Loucy (cell line): ENCODE data around the gene DHRS4L2.
A peak's percentile ranks its signal among the peaks of the same experiment; 100 is the strongest.
"Not testable (repeated sequence)": the region's sequence is repeated elsewhere in the genome, so short reads cannot be mapped to it uniquely, and the experiment has no call there.

Source experiments
- CTCF ChIP-seq: fragments of 200-600 bp; sonication (generic); conservative IDR thresholded peaks from 2 replicates; pipeline ENCODE4 v1.5.1; 2014; ENCODE audit warnings: mild to moderate bottlenecking, antibody characterized with exemption, low read length
- EZH2phosphoT487 ChIP-seq: fragments of 200-600 bp; IDR thresholded peaks from 2 replicates; pipeline ENCODE4 v1.6.1; 2018; ENCODE audit warnings: antibody characterized with exemption, mild to moderate bottlenecking, moderate library complexity, borderline replicate concordance

DNA sequence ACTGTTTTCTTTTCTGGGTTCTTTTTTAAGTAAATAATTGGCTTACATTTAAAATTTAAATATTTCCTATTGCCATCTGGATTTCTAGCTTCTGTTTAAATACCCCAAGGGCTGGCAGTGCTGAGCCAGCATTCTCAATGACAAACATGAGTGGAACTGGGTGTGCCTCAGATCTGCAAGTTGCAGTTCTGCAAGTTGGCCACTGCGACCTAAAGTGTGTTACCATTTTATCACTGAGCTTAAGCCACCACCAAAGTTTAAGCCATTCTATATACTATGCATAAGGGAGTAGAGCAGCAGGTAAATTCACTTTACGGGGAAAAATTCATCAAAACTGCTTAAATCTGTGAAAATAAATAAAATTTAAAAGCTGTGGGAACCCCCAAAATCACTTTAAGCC is 11.5 kb upstream of the DHRS4L2 start:
- TF ChIP-seq EZH2phosphoT487: not testable (repeated sequence)
- TF ChIP-seq CTCF: peak; percentile 51
